Measurements from ENCODE around the gene SLC30A3. TPM values are rescaled to one million over a fixed set of nuclear protein-coding genes. Genes with fewer than 3 reads are reported as not detected.
"Not testable (repeated sequence)": the region's sequence is repeated elsewhere in the genome, so short reads cannot be mapped to it uniquely, and the experiment has no call there.

The SLC30A3 gene
- total RNA-seq, 3 donors from 2014 or later (not counting 1 experiment from before 2014, with no cell fraction given), result not detected

- H3K9me3 Mint-ChIP-seq, result no peaks in the 10 kb centered on the region
- no peaks in the 10 kb centered on the region for H3K27me3 ChIP-seq (ENCODE audit: control insufficient read depth, insufficient read depth, low read length)
- peaks cover 13 to 15% of the 10 kb centered on the region in 2 donors for H3K27me3 Mint-ChIP-seq (ENCODE audit: low read depth in 2 of 2)
- ATAC-seq (no peak), DNase-seq (no peak)
- intact Hi-C loops (cut with micrococcal nuclease), result no loop called here
- WGBS (ENCODE audit: insufficient coverage), result 92% methylated on average over 8 of the region's 11 CpGs
- no peak overlapping the region for H3K27ac Mint-ChIP-seq
- H3K4me1 ChIP-seq (ENCODE audit: control insufficient read depth, insufficient read depth, low read length), result no peaks in the 10 kb centered on the region
- TF ChIP-seq CTCF (IDR thresholded peaks at IDR 0.05), result no peak
- H3K36me3 Mint-ChIP-seq, result no peaks in the 10 kb centered on the region
- no peaks in the 10 kb centered on the region for H3K4me1 Mint-ChIP-seq
- no peak overlapping the region for H3K4me3 ChIP-seq (ENCODE audit: low read length)
- H3K4me3 Mint-ChIP-seq, result no peak overlapping the region
- H3K27ac ChIP-seq (ENCODE audit: low read length), result no peak overlapping the region
- no peaks in the 10 kb centered on the region for H3K36me3 ChIP-seq (ENCODE audit: control insufficient read depth, insufficient read depth, low read length)
- no peaks in the 10 kb centered on the region for H3K9me3 ChIP-seq (ENCODE audit: control insufficient read depth, insufficient read depth, low read length)
These were observed 8.9 kb upstream of the SLC30A3 start for GRCh38 chr2:27271631-27272340.

- H3K4me1 Mint-ChIP-seq, result no peaks in the 10 kb centered on the region
- H3K4me3 Mint-ChIP-seq, result no peak overlapping the region
- no peak for DNase-seq
- 59% methylated on average over 2 of the region's 2 CpGs for WGBS (ENCODE audit: insufficient coverage)
- Histone ChIP-seq H3K27ac (ENCODE audit: low read length) (no peak overlapping the region), H3K27me3 (ENCODE audit: control insufficient read depth, insufficient read depth, low read length) (no peaks in the 10 kb centered on the region), H3K9me3 (ENCODE audit: control insufficient read depth, insufficient read depth, low read length) (no peaks in the 10 kb centered on the region), H3K36me3 (ENCODE audit: control insufficient read depth, insufficient read depth, low read length) (no peaks in the 10 kb centered on the region), H3K4me3 (ENCODE audit: low read length) (no peak overlapping the region), H3K4me1 (ENCODE audit: control insufficient read depth, insufficient read depth, low read length) (no peaks in the 10 kb centered on the region)
- H3K9me3 Mint-ChIP-seq, result no peaks in the 10 kb centered on the region
- H3K27ac Mint-ChIP-seq, result no peak overlapping the region
- intact Hi-C loops (cut with micrococcal nuclease), result no loop called here
- H3K36me3 Mint-ChIP-seq, result no peaks in the 10 kb centered on the region
- TF ChIP-seq CTCF (IDR thresholded peaks at IDR 0.05), result no peak
- H3K27me3 Mint-ChIP-seq (ENCODE audit: low read depth in 2 of 2), result peaks cover 13 to 15% of the 10 kb centered on the region in 2 donors
- ATAC-seq, result no peak
These were observed 7.8 kb upstream of the SLC30A3 start for GRCh38 chr2:27270670-27271069.

GRCh38 chr2:27270131-27270530 lies 7.3 kb upstream of the SLC30A3 start:
- Mint-ChIP-seq H3K36me3 (no peaks in the 10 kb centered on the region), H3K9me3 (no peaks in the 10 kb centered on the region), H3K4me3 (no peak overlapping the region), H3K27me3 (ENCODE audit: low read depth in 2 of 2) (peaks cover 15 to 17% of the 10 kb centered on the region in 2 donors), H3K4me1 (no peaks in the 10 kb centered on the region), H3K27ac (no peak overlapping the region)
- peaks cover 2% of the 10 kb centered on the region for H3K4me1 ChIP-seq (ENCODE audit: control insufficient read depth, insufficient read depth, low read length)
- no peak for TF ChIP-seq CTCF (IDR thresholded peaks at IDR 0.05)
- no peaks in the 10 kb centered on the region for H3K27me3 ChIP-seq (ENCODE audit: control insufficient read depth, insufficient read depth, low read length)
- no peaks in the 10 kb centered on the region for H3K36me3 ChIP-seq (ENCODE audit: control insufficient read depth, insufficient read depth, low read length)
- no peaks in the 10 kb centered on the region for H3K9me3 ChIP-seq (ENCODE audit: control insufficient read depth, insufficient read depth, low read length)
- intact Hi-C loops (cut with micrococcal nuclease), result no loop called here
- WGBS (ENCODE audit: insufficient coverage), result 92% methylated on average over 2 of the region's 3 CpGs
- ATAC-seq (no peak), DNase-seq (no peak)
- H3K27ac ChIP-seq (ENCODE audit: low read length), result no peak overlapping the region
- H3K4me3 ChIP-seq (ENCODE audit: low read length), result no peak overlapping the region

GRCh38 chr2:27268296-27268695 lies 5.4 kb upstream of the SLC30A3 start:
- DNase-seq; H3K27ac Mint-ChIP-seq; H3K27ac ChIP-seq (ENCODE audit: low read length); H3K9me3 Mint-ChIP-seq; H3K9me3 ChIP-seq (ENCODE audit: control insufficient read depth, insufficient read depth, low read length); H3K36me3 ChIP-seq (ENCODE audit: control insufficient read depth, insufficient read depth, low read length); ATAC-seq; intact Hi-C loops (cut with micrococcal nuclease); H3K4me3 Mint-ChIP-seq; H3K4me3 ChIP-seq (ENCODE audit: low read length); H3K36me3 Mint-ChIP-seq: not testable (repeated sequence)
- peaks cover 14% of the 10 kb centered on the region for H3K27me3 ChIP-seq (ENCODE audit: control insufficient read depth, insufficient read depth, low read length)
- 89% methylated on average over 9 of the region's 13 CpGs for WGBS (ENCODE audit: insufficient coverage)
- Mint-ChIP-seq H3K27me3 (ENCODE audit: low read depth in 2 of 2) (peaks cover 20 to 21% of the 10 kb centered on the region in 2 donors), H3K4me1 (peaks cover 9 to 11% of the 10 kb centered on the region in 2 donors)
- H3K4me1 ChIP-seq (ENCODE audit: control insufficient read depth, insufficient read depth, low read length), result peaks cover 20% of the 10 kb centered on the region
